HG02884 (cell line): ENCODE measurements around the gene KAZN.

Experiments used
- ATAC-seq: cut with Tn5 transposase; IDR thresholded peaks from one replicate; pipeline ENCODE4 v1.9.1; 2021; ENCODE audit warnings: mild to moderate bottlenecking, moderate library complexity; ENCODE audit not compliant: unreplicated experiment

KAZN gene

GRCh38 chr1:14924455-14925331, 326.2 kb downstream of the KAZN start:
- no peak for ATAC-seq

- no peak for ATAC-seq
These were observed 327.1 kb downstream of the KAZN start for GRCh38 chr1:14925336-14926136.

GRCh38 chr1:14926229-14926628, 327.7 kb downstream of the KAZN start:
- ATAC-seq: no peak

GRCh38 chr1:14926818-14927575, 328.5 kb downstream of the KAZN start:
- ATAC-seq: no peak

GRCh38 chr1:14928412-14928811, 329.9 kb downstream of the KAZN start:
- no peak for ATAC-seq

- ATAC-seq: no peak
These were observed 330.5 kb downstream of the KAZN start for GRCh38 chr1:14928886-14929546.

GRCh38 chr1:14929547-14930246, 331.2 kb downstream of the KAZN start:
- ATAC-seq: no peak

- ATAC-seq: no peak
These were observed 331.9 kb downstream of the KAZN start for GRCh38 chr1:14930247-14930965.

GRCh38 chr1:14932034-14932638, 333.7 kb downstream of the KAZN start:
- no peak for ATAC-seq

- ATAC-seq: no peak
These were observed 336.4 kb downstream of the KAZN start for GRCh38 chr1:14934867-14935266.

- ATAC-seq: no peak
These were observed 338.3 kb downstream of the KAZN start for GRCh38 chr1:14936815-14937214.

- no peak for ATAC-seq
These were observed 338.9 kb downstream of the KAZN start for GRCh38 chr1:14937288-14937949.

GRCh38 chr1:14939527-14940284, 341.2 kb downstream of the KAZN start:
- no peak for ATAC-seq

- no peak for ATAC-seq
These were observed 341.9 kb downstream of the KAZN start for GRCh38 chr1:14940285-14940870.

- ATAC-seq: no peak
These were observed 343.4 kb downstream of the KAZN start for GRCh38 chr1:14941864-14942263.

- ATAC-seq: no peak
These were observed 346.0 kb downstream of the KAZN start for GRCh38 chr1:14944471-14944985.
